PC-3 (cell line): ENCODE data around the gene AJM1.

Experiments used
- EZH2 ChIP-seq: fragments of 300-600 bp; sonication (generic); IDR thresholded peaks from one replicate; pipeline ENCODE4 v1.6.1; 2017; ENCODE audit warnings: antibody characterized with exemption, mild to moderate bottlenecking, low read length; ENCODE audit not compliant: unreplicated experiment
- EZH2phosphoT487 ChIP-seq: fragments of 300-600 bp; sonication (generic); IDR thresholded peaks from 2 replicates; pipeline ENCODE4 v1.6.1; 2018; ENCODE audit warnings: mild to moderate bottlenecking, antibody characterized with exemption, low read length, borderline replicate concordance
- TF ChIP-seq, protein P1 (sequence below): fragments of 300-600 bp; sonication (generic); conservative IDR thresholded peaks from 2 replicates; pipeline ENCODE4 v1.5.1; 2017; ENCODE audit warnings: antibody characterized with exemption, low read depth, mild to moderate bottlenecking, low read length

DNA sequence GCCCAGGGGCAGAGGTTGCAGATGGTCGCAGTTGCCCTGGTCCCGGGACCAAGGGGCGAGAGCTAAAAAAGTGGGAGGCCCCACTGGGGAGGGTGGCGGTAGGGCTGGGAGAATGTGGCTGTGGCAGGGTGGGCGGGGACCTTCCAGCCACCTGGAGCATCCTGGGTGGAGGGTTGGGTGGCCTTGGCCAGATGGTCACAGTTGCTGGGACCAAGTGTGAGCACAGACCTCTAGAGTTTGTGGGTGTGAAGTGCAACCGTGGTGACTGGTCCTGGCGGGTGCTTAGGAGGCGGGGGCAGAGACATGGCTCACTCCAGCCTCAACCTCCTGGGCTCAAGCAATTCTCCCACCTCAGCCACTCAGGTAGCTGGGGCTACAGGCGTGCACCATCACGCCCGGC is 38.4 kb downstream of the AJM1 start:
- TF ChIP-seq EZH2 = no peak
- TF ChIP-seq, protein P1, sequence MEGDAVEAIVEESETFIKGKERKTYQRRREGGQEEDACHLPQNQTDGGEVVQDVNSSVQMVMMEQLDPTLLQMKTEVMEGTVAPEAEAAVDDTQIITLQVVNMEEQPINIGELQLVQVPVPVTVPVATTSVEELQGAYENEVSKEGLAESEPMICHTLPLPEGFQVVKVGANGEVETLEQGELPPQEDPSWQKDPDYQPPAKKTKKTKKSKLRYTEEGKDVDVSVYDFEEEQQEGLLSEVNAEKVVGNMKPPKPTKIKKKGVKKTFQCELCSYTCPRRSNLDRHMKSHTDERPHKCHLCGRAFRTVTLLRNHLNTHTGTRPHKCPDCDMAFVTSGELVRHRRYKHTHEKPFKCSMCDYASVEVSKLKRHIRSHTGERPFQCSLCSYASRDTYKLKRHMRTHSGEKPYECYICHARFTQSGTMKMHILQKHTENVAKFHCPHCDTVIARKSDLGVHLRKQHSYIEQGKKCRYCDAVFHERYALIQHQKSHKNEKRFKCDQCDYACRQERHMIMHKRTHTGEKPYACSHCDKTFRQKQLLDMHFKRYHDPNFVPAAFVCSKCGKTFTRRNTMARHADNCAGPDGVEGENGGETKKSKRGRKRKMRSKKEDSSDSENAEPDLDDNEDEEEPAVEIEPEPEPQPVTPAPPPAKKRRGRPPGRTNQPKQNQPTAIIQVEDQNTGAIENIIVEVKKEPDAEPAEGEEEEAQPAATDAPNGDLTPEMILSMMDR = no peak
- no peak for TF ChIP-seq EZH2phosphoT487
